Loucy (cell line): ENCODE results near the gene JAG1.

Source experiments
- CTCF ChIP-seq: fragments of 200-600 bp; sonication (generic); conservative IDR thresholded peaks from 2 replicates; pipeline ENCODE4 v1.5.1; 2014; ENCODE audit warnings: mild to moderate bottlenecking, antibody characterized with exemption, low read length
- EZH2phosphoT487 ChIP-seq: fragments of 200-600 bp; IDR thresholded peaks from 2 replicates; pipeline ENCODE4 v1.6.1; 2018; ENCODE audit warnings: antibody characterized with exemption, mild to moderate bottlenecking, moderate library complexity, borderline replicate concordance

GRCh38 chr20:10721137-10721896 is 47.5 kb upstream of the JAG1 start:
- TF ChIP-seq CTCF: no peak
- no peak for TF ChIP-seq EZH2phosphoT487
